Kidney (tissue), 14 donors: Measurements from ENCODE around the gene INPP5A. TPM values are rescaled to one million over a fixed set of nuclear protein-coding genes. Genes with fewer than 3 reads are reported as not detected.

ENCODE experiments used
- DNase-seq, 5 donors: peaks; one replicate each; pipeline ENCODE4 v3.0.0-alpha.2; 2013 to 2020
- FAIRE-seq: peaks from 2 replicates; lab custom pipeline; 2012; peaks lifted over from hg19 to GRCh38; lab: Jason Lieb, UNC
- H3K27ac ChIP-seq, 2 donors: one replicate each; pipeline ENCODE4 v1.7.0; 2013; ENCODE audit warnings: low read depth in 2 of 2, low read length in 2 of 2, inconsistent platforms in 1 of 2
- H3K27me3 ChIP-seq: one replicate; pipeline ENCODE4 v1.7.1; 2013; ENCODE audit warnings: low read length, inconsistent platforms; ENCODE audit not compliant: control insufficient read depth, insufficient read depth
- H3K36me3 ChIP-seq, 3 donors: one replicate each; pipeline versions ENCODE4 v1.7.0 to v1.7.1; 2013; ENCODE audit warnings: low read length in 3 of 3, control low read depth in 1 of 3, inconsistent platforms in 1 of 3; ENCODE audit not compliant: insufficient read depth in 3 of 3, control insufficient read depth in 2 of 3
- H3K4me1 ChIP-seq, 3 donors: one replicate each; pipeline versions ENCODE4 v1.7.0 to v1.7.1; 2013; ENCODE audit warnings: low read length in 3 of 3, inconsistent platforms in 1 of 3, low read depth in 1 of 3; ENCODE audit not compliant: control insufficient read depth in 2 of 3, insufficient read depth in 2 of 3
- H3K4me3 ChIP-seq, 3 donors: one replicate each; pipeline versions ENCODE4 v1.7.0 to v1.8.1; 2013; ENCODE audit warnings: low read length in 3 of 3, control low read depth in 1 of 3, inconsistent platforms in 1 of 3
- H3K9ac ChIP-seq, 3 donors: one replicate each; pipeline versions ENCODE4 v1.7.0 to v1.7.1; 2013; ENCODE audit warnings: low read length in 3 of 3, control low read depth in 1 of 3, inconsistent platforms in 1 of 3
- H3K9me3 ChIP-seq, 3 donors: one replicate each; pipeline versions ENCODE4 v1.7.0 to v1.7.1; 2013; ENCODE audit warnings: low read length in 3 of 3, control low read depth in 1 of 3, inconsistent platforms in 1 of 3; ENCODE audit not compliant: control insufficient read depth in 2 of 3, insufficient read depth in 1 of 3
- intact Hi-C: fragments of 100-400 bp; cut with DNase I; formaldehyde crosslinking; loops from one replicate; pipeline ENCODE4 v1.11.1; 2022
- polyA plus RNA-seq: library from polyadenylated mRNA; stranded (reverse); fragments of 350-450 nt; fragmentation: Illumina TruSeq; extraction: RNeasy Lipid Tissue Mini Kit (QIAGEN cat#74804); gene quantifications from one replicate; pipeline ENCODE4 v1.2.3, GENCODE V29; 2014; ENCODE audit warnings: low read depth, low replicate concordance; ENCODE audit not compliant: insufficient read depth
- total RNA-seq: library from RNA; stranded (reverse); fragmentation: NEBNext Ultra II Directional; extraction: Animal tissue kit (Norgen Biotek cat#: 25700); gene quantifications from one replicate; pipeline ENCODE4 v1.2.1, GENCODE V29; 2021
- TF ChIP-seq, protein P1 (sequence below): IDR thresholded peaks from 3 replicates; pipeline ENCODE4 v1.5.1; 2012; ENCODE audit warnings: mild to moderate bottlenecking, moderate library complexity, borderline replicate concordance; ENCODE audit not compliant: insufficient read depth; ENCODE audit errors: extremely low read depth
- donor health status: control.
- donor health status: control.
- donor health status: control.
- donor health status: control.
- donor health status: control.
- donor health status: DM: yes; HTN: yes; CAD: no.
- donor health status: Normal renal cell carcinoma (clear cell type).

Gene INPP5A
- total and polyA plus RNA-seq, 2 donors from 2014 or later: 20.8 to 40.3 TPM

DNA sequence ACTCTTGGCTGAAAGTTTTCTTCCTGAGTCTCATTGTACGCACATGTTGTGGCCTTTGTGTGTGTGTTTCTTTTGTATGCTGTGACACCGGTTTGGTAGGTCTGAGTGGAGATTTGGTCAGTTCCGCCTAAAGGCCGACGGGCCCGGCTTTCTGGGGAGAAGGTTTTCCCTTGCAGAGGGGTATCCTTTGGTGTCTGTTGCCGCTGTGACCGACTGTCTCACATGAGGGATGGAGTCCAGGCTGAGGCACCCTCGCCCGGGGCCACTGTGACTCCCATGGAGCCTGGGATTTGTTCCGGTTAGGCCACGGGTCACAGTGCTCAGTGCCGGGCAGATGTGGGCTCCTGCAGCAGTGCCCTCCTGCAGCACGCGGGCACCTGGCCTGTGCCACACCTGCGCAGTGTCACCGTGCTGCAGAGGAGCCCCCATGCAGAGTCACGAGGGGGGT is 19.4 kb downstream of the INPP5A start:
- no peak for FAIRE-seq
- TF ChIP-seq, protein P1, sequence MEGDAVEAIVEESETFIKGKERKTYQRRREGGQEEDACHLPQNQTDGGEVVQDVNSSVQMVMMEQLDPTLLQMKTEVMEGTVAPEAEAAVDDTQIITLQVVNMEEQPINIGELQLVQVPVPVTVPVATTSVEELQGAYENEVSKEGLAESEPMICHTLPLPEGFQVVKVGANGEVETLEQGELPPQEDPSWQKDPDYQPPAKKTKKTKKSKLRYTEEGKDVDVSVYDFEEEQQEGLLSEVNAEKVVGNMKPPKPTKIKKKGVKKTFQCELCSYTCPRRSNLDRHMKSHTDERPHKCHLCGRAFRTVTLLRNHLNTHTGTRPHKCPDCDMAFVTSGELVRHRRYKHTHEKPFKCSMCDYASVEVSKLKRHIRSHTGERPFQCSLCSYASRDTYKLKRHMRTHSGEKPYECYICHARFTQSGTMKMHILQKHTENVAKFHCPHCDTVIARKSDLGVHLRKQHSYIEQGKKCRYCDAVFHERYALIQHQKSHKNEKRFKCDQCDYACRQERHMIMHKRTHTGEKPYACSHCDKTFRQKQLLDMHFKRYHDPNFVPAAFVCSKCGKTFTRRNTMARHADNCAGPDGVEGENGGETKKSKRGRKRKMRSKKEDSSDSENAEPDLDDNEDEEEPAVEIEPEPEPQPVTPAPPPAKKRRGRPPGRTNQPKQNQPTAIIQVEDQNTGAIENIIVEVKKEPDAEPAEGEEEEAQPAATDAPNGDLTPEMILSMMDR: no peak

DNA sequence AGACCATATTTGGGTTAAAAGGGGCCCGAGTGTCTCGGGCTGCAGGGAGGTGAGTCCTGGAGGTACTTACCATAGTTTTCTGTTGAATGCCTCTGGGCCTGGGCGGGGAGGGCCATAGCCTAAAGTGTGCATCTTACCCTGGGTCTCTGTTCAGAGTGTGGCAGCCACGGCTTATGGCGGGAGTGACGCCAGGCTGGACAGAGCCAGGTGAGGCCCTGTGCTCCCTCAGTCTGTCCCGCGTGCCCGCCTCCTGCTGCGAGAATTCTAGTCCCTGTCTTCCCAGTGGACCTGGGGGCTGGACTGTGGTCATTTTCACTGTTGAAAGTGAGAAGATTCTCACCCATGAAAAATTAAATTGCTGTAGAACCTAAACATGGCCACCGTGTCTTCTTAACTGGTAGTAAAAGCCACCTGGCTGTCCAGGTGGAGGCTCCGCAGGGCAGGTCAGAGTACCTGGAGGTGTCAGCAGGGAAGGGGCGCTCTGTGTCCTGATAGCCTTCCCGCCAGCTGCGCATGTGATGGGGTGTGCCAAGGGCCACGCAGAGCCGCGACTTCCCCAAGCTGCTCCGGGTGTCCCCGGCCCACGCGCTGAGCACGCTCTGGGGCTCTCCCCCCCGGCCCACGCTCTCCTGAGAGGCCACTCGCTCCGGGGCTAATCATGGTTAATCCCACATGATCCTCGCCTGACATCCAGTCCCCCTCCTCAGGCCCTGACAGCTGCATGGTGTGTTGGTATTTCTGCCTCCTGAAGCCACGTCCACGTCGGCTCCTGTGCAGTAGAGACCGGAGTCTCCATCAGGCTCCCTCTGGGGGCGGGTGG is 20.3 kb downstream of the INPP5A start:
- TF ChIP-seq, protein P1: no peak
- intact Hi-C loops: no loop called here
- Histone ChIP-seq H3K36me3 (peaks cover 0 to 2% (median 0%) of the 10 kb centered on the region in 3 donors), H3K4me1 (peaks cover 0 to 17% (median 6%) of the 10 kb centered on the region in 3 donors), H3K27ac (no peak overlapping the region), H3K9me3 (no peaks in the 10 kb centered on the region), H3K9ac (no peak overlapping the region), H3K27me3 (no peaks in the 10 kb centered on the region), H3K4me3 (no peak overlapping the region)
- DNase-seq (no peak), FAIRE-seq (no peak)

More for the DNA sequence above, 19.4 kb downstream of the INPP5A start:
- Histone ChIP-seq H3K27ac (no peak overlapping the region), H3K27me3 (no peaks in the 10 kb centered on the region), H3K36me3 (peaks cover 0 to 2% (median 0%) of the 10 kb centered on the region in 3 donors), H3K4me1 (peaks cover 0 to 17% (median 6%) of the 10 kb centered on the region in 3 donors), H3K9ac (no peak overlapping the region), H3K4me3 (no peak overlapping the region), H3K9me3 (no peaks in the 10 kb centered on the region)
- intact Hi-C loops: no loop called here
- peak in 1 of 5 donors; percentile 62 for DNase-seq

GRCh38 chr10:132558516-132559413 is 21.2 kb downstream of the INPP5A start:
- no peaks in the 10 kb centered on the region for H3K9me3 ChIP-seq
- H3K27me3 ChIP-seq: no peaks in the 10 kb centered on the region
- no peak overlapping the region for H3K4me3 ChIP-seq
- peaks cover 0 to 17% (median 5%) of the 10 kb centered on the region in 3 donors for H3K4me1 ChIP-seq
- DNase-seq: peak in 1 of 5 donors; percentile 69
- intact Hi-C loops: no loop called here
- TF ChIP-seq, protein P1: no peak
- no peak overlapping the region for H3K27ac ChIP-seq
- peaks cover 0 to 2% (median 0%) of the 10 kb centered on the region in 3 donors for H3K36me3 ChIP-seq
- FAIRE-seq: no peak
- no peak overlapping the region for H3K9ac ChIP-seq
